AG04449 (cell line): ENCODE data around the gene TIMP1.
A peak's percentile ranks its signal among the peaks of the same experiment; 100 is the strongest.

Experiments
- CTCF ChIA-PET: fragments of 350-600 bp; formaldehyde crosslinking; extraction: SDS; loops from one replicate; lab custom pipeline; 2021; ENCODE audit warnings: antibody characterized with exemption; lab: Yijun Ruan, JAX
- POLR2A ChIA-PET: fragments of 400-600, 350-600 bp; formaldehyde crosslinking; extraction: SDS; loops from one replicate; lab custom pipeline; 2020; ENCODE audit warnings: antibody characterized with exemption, inconsistent platforms; lab: Yijun Ruan, JAX
- DNase-seq: peaks from one replicate; pipeline ENCODE4 v3.0.0-alpha.2; 2010; ENCODE audit warnings: low read depth, low spot score
- H3K4me3 ChIP-seq: 2 replicates; pipeline ENCODE4 v1.5.1; 2011; ENCODE audit warnings: low read depth, mild to moderate bottlenecking, control low read depth, low read length
- TF ChIP-seq, protein P1 (sequence below): IDR thresholded peaks from one replicate; pipeline ENCODE4 v1.5.1; 2011; ENCODE audit warnings: mild to moderate bottlenecking, moderate library complexity, low read length, control low read depth, inconsistent platforms; ENCODE audit not compliant: insufficient read depth; ENCODE audit errors: missing control alignments

The TIMP1 gene

DNA sequence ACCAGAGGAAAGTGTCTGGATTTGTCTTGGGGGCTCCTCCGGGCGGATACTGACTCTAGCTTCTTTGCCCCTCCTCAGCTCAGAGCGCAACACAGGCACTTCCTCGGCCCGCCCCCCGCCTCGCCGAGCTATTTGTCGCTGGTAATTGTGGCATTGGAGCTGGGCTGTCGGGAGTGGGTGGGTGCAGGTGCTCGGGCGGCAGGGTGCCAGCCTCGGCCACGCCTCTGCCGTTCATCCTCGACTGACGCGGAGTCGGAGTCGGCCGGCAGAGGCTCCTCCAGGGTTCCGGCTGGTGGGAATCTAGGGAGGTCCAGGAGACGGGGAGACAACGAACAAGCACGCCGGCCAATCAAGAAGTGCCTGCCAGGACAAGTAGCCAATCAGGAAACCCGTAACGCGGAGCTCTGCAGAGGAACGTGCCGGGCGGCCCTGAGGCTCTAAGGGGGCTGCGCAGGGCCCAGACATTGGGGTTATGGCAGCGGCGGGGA is 41.3 kb downstream of the TIMP1 start:
- POLR2A ChIA-PET = interaction anchor here (0.5 kb wide), 1 partner anchor 42 kb away, joined by 4 read pairs; no protein-coding TSS in a partner anchor
- H3K4me3 ChIP-seq = peak overlapping the region; percentile 51
- TF ChIP-seq, protein P1, sequence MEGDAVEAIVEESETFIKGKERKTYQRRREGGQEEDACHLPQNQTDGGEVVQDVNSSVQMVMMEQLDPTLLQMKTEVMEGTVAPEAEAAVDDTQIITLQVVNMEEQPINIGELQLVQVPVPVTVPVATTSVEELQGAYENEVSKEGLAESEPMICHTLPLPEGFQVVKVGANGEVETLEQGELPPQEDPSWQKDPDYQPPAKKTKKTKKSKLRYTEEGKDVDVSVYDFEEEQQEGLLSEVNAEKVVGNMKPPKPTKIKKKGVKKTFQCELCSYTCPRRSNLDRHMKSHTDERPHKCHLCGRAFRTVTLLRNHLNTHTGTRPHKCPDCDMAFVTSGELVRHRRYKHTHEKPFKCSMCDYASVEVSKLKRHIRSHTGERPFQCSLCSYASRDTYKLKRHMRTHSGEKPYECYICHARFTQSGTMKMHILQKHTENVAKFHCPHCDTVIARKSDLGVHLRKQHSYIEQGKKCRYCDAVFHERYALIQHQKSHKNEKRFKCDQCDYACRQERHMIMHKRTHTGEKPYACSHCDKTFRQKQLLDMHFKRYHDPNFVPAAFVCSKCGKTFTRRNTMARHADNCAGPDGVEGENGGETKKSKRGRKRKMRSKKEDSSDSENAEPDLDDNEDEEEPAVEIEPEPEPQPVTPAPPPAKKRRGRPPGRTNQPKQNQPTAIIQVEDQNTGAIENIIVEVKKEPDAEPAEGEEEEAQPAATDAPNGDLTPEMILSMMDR = no peak
- no peak for DNase-seq
- CTCF ChIA-PET = no interaction called here

DNA sequence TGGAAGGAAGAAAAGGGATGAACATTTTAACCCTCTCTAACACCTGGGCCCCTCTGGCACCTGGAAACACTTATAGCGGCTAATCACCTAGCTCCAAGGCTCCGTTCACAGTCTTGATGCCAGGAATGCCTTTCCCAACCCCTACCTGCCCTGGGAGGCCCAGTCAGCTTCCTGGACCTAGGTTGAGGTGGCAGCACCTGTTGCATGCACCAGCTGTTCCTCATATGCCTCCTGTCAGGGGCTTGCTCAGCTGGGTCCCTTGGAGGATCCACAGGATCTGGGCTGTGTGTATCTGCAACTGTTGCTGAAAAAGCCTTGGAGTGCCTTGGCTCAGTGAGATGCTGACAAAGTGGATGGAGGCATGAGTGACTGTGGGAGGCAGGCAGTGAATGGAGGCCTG is 43.1 kb downstream of the TIMP1 start:
- TF ChIP-seq, protein P1 = no peak

GRCh38 chrX:47628982-47629381 is 46.7 kb downstream of the TIMP1 start:
- ChIA-PET CTCF (interaction anchor here (1.0 kb wide), 1 partner anchor 14 kb away, joined by 3 read pairs; no protein-coding TSS in a partner anchor), POLR2A (no interaction called here)
- no peak for DNase-seq
- H3K4me3 ChIP-seq = no peak overlapping the region
- TF ChIP-seq, protein P1 = no peak

More for the DNA sequence above, 43.1 kb downstream of the TIMP1 start:
- ChIA-PET CTCF (interaction anchor here (1.1 kb wide), 1 partner anchor 19 kb away, joined by 4 read pairs; no protein-coding TSS in a partner anchor), POLR2A (no interaction called here)
- DNase-seq = no peak
- no peak overlapping the region for H3K4me3 ChIP-seq

DNA sequence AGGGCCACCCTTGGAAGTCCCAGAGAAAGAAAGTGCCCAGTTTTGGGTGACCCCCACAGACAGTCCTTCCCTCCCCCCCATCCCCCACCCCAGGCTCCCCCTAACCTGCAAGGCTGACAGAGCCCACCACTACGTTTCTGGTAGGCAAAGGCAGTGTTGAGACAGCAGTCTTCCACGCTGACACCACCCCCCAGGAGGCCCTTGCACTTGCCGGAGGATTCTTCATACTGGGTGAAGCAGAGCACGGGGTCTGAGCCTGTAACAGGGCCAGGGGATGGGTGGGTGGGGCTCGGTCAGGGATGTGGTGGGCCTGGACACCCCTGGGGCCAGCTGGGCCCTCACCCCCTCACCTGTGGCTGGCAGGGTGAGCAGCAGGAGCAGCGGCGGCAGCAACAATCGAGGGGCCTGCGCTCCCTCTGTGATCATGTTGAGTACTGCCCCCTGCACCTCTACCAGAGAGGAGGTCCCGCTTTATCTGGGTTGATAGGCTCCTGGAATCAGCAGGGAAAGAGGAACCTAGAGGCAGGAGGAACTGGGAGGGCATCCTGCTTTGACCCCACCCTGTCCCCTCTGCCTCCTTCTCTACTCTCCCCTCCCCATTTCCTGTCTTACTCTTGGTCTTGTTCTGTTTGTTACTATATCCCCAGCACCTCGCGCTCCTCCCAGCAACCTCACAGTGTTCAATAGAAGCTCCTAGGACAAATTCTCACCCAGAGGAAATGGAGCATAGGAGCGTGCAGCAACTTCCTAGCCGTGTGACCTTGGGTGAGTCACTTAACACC is 47.4 kb downstream of the TIMP1 start, which contains the start of gene CFP:
TSS of gene CFP (minus strand) at position 512 of the 782 bp plus-strand sequence. CDS start at position 426, 86 bp downstream.
- TF ChIP-seq, protein P1 = no peak
- H3K4me3 ChIP-seq = no peak within 1 kb of the TSS
- no peak for DNase-seq
- CTCF ChIA-PET = interaction anchor here (1.0 to 1.1 kb wide), 2 partner anchors 14 to 67 kb away, joined by 3 read pairs; no protein-coding TSS in a partner anchor
- POLR2A ChIA-PET = no interaction called here

- CTCF ChIA-PET = interaction anchor here (0.7 to 1.9 kb wide), 3 partner anchors 9 to 392 kb away, joined by 3 to 6 read pairs (median 3); no protein-coding TSS in a partner anchor
- POLR2A ChIA-PET = no interaction called here
- TF ChIP-seq, protein P1 = no peak
- no peak for DNase-seq
- no peak overlapping the region for H3K4me3 ChIP-seq
Measured at GRCh38 chrX:47631676-47632075, 49.4 kb downstream of the TIMP1 start.

GRCh38 chrX:47632666-47633065 is 50.4 kb downstream of the TIMP1 start:
- ChIA-PET CTCF (no interaction called here), POLR2A (no interaction called here)
- DNase-seq = no peak
- TF ChIP-seq, protein P1 = no peak
- no peak overlapping the region for H3K4me3 ChIP-seq
